ENCODE results near the gene DNM3.

DNA sequence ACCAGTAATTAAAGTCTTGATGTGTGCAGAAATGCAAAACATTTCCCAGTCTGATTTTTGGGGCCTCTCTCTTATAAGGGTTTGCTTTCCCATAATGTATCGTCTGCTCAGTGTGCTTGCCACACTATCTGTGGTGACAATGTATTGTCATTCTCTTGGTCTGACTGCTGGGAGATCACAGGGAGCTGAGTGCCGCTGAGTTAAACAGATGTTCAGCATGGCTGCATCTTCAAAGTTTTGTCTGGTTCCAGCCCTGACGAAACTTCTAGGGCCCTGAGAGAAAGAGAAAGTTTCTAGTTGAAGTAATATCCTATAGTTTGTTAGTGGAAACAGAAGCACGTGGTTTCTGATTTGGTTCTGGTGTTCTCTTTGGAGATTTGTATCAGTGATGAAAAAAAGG lies 42.6 kb downstream of the DNM3 start:
- TF ChIP-seq, protein P1, sequence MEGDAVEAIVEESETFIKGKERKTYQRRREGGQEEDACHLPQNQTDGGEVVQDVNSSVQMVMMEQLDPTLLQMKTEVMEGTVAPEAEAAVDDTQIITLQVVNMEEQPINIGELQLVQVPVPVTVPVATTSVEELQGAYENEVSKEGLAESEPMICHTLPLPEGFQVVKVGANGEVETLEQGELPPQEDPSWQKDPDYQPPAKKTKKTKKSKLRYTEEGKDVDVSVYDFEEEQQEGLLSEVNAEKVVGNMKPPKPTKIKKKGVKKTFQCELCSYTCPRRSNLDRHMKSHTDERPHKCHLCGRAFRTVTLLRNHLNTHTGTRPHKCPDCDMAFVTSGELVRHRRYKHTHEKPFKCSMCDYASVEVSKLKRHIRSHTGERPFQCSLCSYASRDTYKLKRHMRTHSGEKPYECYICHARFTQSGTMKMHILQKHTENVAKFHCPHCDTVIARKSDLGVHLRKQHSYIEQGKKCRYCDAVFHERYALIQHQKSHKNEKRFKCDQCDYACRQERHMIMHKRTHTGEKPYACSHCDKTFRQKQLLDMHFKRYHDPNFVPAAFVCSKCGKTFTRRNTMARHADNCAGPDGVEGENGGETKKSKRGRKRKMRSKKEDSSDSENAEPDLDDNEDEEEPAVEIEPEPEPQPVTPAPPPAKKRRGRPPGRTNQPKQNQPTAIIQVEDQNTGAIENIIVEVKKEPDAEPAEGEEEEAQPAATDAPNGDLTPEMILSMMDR (IDR thresholded peaks at IDR 0.05): no peak
- no peak for TF ChIP-seq POLR2A (IDR thresholded peaks at IDR 0.05)

All from lower leg skin (tissue), 3 donors.